ENCODE results near the gene RACGAP1. TPM values are rescaled to one million over a fixed set of nuclear protein-coding genes. Genes with fewer than 3 reads are reported as not detected.

RACGAP1 gene
- polyA plus RNA-seq, 1 donor from 2014 or later, result 18.3 TPM

DNA sequence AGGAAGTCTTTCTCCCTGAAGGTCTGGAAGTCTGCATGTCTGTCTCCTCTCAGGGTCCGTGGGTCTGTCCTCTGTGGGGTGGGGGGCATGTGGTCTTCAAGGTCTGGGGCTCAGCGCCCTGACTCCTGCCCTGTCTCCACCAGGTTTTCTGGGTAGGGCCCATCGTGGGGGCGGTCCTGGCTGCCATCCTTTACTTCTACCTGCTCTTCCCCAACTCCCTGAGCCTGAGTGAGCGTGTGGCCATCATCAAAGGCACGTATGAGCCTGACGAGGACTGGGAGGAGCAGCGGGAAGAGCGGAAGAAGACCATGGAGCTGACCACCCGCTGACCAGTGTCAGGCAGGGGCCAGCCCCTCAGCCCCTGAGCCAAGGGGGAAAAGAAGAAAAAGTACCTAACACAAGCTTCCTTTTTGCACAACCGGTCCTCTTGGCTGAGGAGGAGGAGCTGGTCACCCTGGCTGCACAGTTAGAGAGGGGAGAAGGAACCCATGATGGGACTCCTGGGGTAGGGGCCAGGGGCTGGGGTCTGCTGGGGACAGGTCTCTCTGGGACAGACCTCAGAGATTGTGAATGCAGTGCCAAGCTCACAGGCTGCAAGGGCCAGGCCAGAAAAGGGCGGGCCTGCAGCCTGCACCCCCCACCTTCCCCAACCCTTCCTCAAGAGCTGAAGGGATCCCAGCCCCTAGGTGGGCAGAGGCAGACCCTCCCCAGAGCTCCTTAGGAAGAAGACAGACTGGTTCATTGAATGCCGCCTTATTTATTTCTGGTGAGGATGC is 60.3 kb downstream of the RACGAP1 start:
- Histone ChIP-seq H3K27me3 (ENCODE audit: insufficient read depth, low read depth, low read length) (peaks cover 25% of the 10 kb centered on the region), H4K20me1 (ENCODE audit: insufficient read depth) (no peaks in the 10 kb centered on the region)
- TF ChIP-seq EP300 (conservative IDR thresholded peaks at IDR 0.05; ENCODE audit: poor library complexity, severe bottlenecking) (no peak), REST (IDR thresholded peaks at IDR 0.05; ENCODE audit: borderline replicate concordance) (no peak), RAD21 (conservative IDR thresholded peaks at IDR 0.05) (no peak), MXI1 (conservative IDR thresholded peaks at IDR 0.05; ENCODE audit: poor library complexity, severe bottlenecking) (no peak)

GRCh38 chr12:49963976-49964815 is 61.1 kb downstream of the RACGAP1 start:
- H3K36me3 ChIP-seq (ENCODE audit: insufficient read depth, low read length), result no peaks in the 10 kb centered on the region
- H3K9ac ChIP-seq (ENCODE audit: low read length), result no peak overlapping the region
- no peak overlapping the region for H3K4me2 ChIP-seq (ENCODE audit: low read length)
- no peaks in the 10 kb centered on the region for H4K20me1 ChIP-seq (ENCODE audit: insufficient read depth)
- H3K9me3 ChIP-seq (ENCODE audit: low read length), result no peaks in the 10 kb centered on the region
- no peak overlapping the region for H2AFZ ChIP-seq (ENCODE audit: low read depth, low read length)
- no peak overlapping the region for H3K27ac ChIP-seq (ENCODE audit: low read length)
- H3K27me3 ChIP-seq (ENCODE audit: insufficient read depth, low read depth, low read length), result peaks cover 32% of the 10 kb centered on the region
- no peaks in the 10 kb centered on the region for H3F3A ChIP-seq (ENCODE audit: insufficient read depth, low read length, poor library complexity, severe bottlenecking)
- TF ChIP-seq REST (IDR thresholded peaks at IDR 0.05; ENCODE audit: borderline replicate concordance) (no peak), RAD21 (conservative IDR thresholded peaks at IDR 0.05) (no peak), TAF1 (IDR thresholded peaks at IDR 0.05; ENCODE audit: low read depth) (no peak), EP300 (conservative IDR thresholded peaks at IDR 0.05; ENCODE audit: poor library complexity, severe bottlenecking) (no peak)
- no peak overlapping the region for H3K4me3 ChIP-seq (ENCODE audit: low read length)
- no peaks in the 10 kb centered on the region for H3K79me2 ChIP-seq (replicated peaks; ENCODE audit: insufficient read depth, low read length)
- no peaks in the 10 kb centered on the region for H3K9me2 ChIP-seq (ENCODE audit: insufficient read depth, low read length)

More for the DNA sequence above, 60.3 kb downstream of the RACGAP1 start:
- H3F3A ChIP-seq (ENCODE audit: insufficient read depth, low read length, poor library complexity, severe bottlenecking), result no peaks in the 10 kb centered on the region
- no peak overlapping the region for H3K27ac ChIP-seq (ENCODE audit: low read length)
- no peaks in the 10 kb centered on the region for H3K36me3 ChIP-seq (ENCODE audit: insufficient read depth, low read length)
- H3K9me3 ChIP-seq (ENCODE audit: low read length), result no peaks in the 10 kb centered on the region
- no peaks in the 10 kb centered on the region for H3K9me2 ChIP-seq (ENCODE audit: insufficient read depth, low read length)
- H3K9ac ChIP-seq (ENCODE audit: low read length), result no peak overlapping the region
- no peaks in the 10 kb centered on the region for H3K79me2 ChIP-seq (replicated peaks; ENCODE audit: insufficient read depth, low read length)
- no peak overlapping the region for H2AFZ ChIP-seq (ENCODE audit: low read depth, low read length)
- H3K4me3 ChIP-seq (ENCODE audit: low read length), result no peak overlapping the region
- no peak overlapping the region for H3K4me2 ChIP-seq (ENCODE audit: low read length)

All from neural cell (in vitro differentiated cells).